Keratinocyte (primary cell): ENCODE results near the gene ACAD11. TPM values are rescaled to one million over a fixed set of nuclear protein-coding genes. Genes with fewer than 3 reads are reported as not detected.

Source experiments
- DNase-seq: peaks from one replicate; pipeline ENCODE4 v3.0.0-alpha.2; 2011; ENCODE audit warnings: low read depth, missing footprints, low spot score
- FAIRE-seq: peaks from 2 replicates; lab custom pipeline; 2011; peaks lifted over from hg19 to GRCh38; lab: Jason Lieb, UNC
- H2AFZ ChIP-seq: 2 replicates; pipeline ENCODE4 v1.6.0; 2012; ENCODE audit warnings: low read length, control low read depth, inconsistent platforms; ENCODE audit not compliant: control insufficient read depth
- H3K27ac ChIP-seq: 2 replicates; pipeline ENCODE4 v1.5.1; 2011; ENCODE audit warnings: low read length; ENCODE audit not compliant: control insufficient read depth, insufficient read depth
- H3K27me3 ChIP-seq: 3 replicates; pipeline ENCODE4 v1.6.0; 2011; ENCODE audit warnings: low read length; ENCODE audit not compliant: control insufficient read depth, insufficient read depth; ENCODE audit errors: extremely low read depth
- H3K36me3 ChIP-seq, 2 experiments: 2 replicates in 1 of 2; 3 replicates in 1 of 2; pipeline ENCODE4 v1.5.1; 2011; ENCODE audit warnings: low read length in 2 of 2, mild to moderate bottlenecking in 1 of 2; ENCODE audit not compliant: control insufficient read depth in 2 of 2, insufficient read depth in 2 of 2; ENCODE audit errors: extremely low read depth in 1 of 2
- H3K4me1 ChIP-seq: 3 replicates; pipeline ENCODE4 v1.5.1; 2011; ENCODE audit warnings: low read length; ENCODE audit not compliant: control insufficient read depth, insufficient read depth; ENCODE audit errors: extremely low read depth
- H3K4me2 ChIP-seq: 3 replicates; pipeline ENCODE4 v1.6.0; 2011; ENCODE audit warnings: low read depth, low read length; ENCODE audit not compliant: control insufficient read depth, insufficient read depth; ENCODE audit errors: extremely low read depth
- H3K4me3 ChIP-seq, 3 experiments: fragments of 200-600 bp in 1 of 3; sonication (generic) in 1 of 3; 2 replicates in 2 of 3; 3 replicates in 1 of 3; pipeline ENCODE4 v1.5.1; 2011 to 2016; ENCODE audit warnings: low read length in 3 of 3, mild to moderate bottlenecking in 3 of 3, control low read depth in 2 of 3, inconsistent platforms in 1 of 3, low read depth in 1 of 3, mixed read lengths in 1 of 3, mixed run types in 1 of 3, moderate library complexity in 1 of 3; ENCODE audit not compliant: control insufficient read depth in 2 of 3, insufficient read depth in 2 of 3; ENCODE audit errors: extremely low read depth in 1 of 3
- H3K79me2 ChIP-seq: 2 replicates; pipeline ENCODE4 v1.6.0; 2012; ENCODE audit warnings: low read length; ENCODE audit not compliant: control insufficient read depth, insufficient read depth
- H3K9ac ChIP-seq: 3 replicates; pipeline ENCODE4 v1.6.0; 2011; ENCODE audit warnings: low read length; ENCODE audit not compliant: control insufficient read depth, insufficient read depth; ENCODE audit errors: extremely low read depth
- H3K9me1 ChIP-seq: 3 replicates; pipeline ENCODE4 v1.6.0; 2011; ENCODE audit warnings: low read length; ENCODE audit not compliant: control insufficient read depth, insufficient read depth; ENCODE audit errors: extremely low read depth
- H3K9me3 ChIP-seq: 2 replicates; pipeline ENCODE4 v1.5.1; 2012; ENCODE audit warnings: low read depth, low read length; ENCODE audit not compliant: control insufficient read depth
- H4K20me1 ChIP-seq: 3 replicates; pipeline ENCODE4 v1.6.0; 2011; ENCODE audit warnings: low read length; ENCODE audit not compliant: control insufficient read depth, insufficient read depth; ENCODE audit errors: extremely low read depth
- CTCF ChIP-seq, 3 experiments: IDR thresholded peaks in 1 of 3; conservative IDR thresholded peaks in 1 of 3; optimal IDR thresholded peaks in 1 of 3; 2 replicates in 2 of 3; 3 replicates in 1 of 3; pipeline versions ENCODE3 to v1.5.1; 2011; ENCODE audit warnings: low read length in 3 of 3, mild to moderate bottlenecking in 3 of 3, moderate library complexity in 2 of 3, control low read depth in 1 of 3, inconsistent platforms in 1 of 3; ENCODE audit not compliant: insufficient read depth in 2 of 3; ENCODE audit errors: extremely low read depth in 1 of 3
- EZH2 ChIP-seq: IDR thresholded peaks from one replicate; pipeline ENCODE4 v1.6.1; 2012; ENCODE audit warnings: inconsistent platforms, mild to moderate bottlenecking, low read length, moderate library complexity
- dilution Hi-C: fragments of 300-500 bp; cut with MboI; formaldehyde crosslinking; loops from one replicate; pipeline ENCODE4 v1.7.0; 2020; ENCODE audit warnings: low sequenced_read_pairs; ENCODE audit not compliant: extremely low pct_ligation_motif_present
- polyA plus RNA-seq, 5 experiments: library from polyadenylated mRNA; depleted of rRNA in 3 of 5; stranded (reverse) in 3 of 5; stranded (forward) in 1 of 5; unstranded in 1 of 5; fragments of >200 nt; gene quantifications; 1 replicate in 1 of 5; 2 replicates in 3 of 5; 3 replicates in 1 of 5; pipeline versions ENCODE4 v1.2.1 to v1.2.3, GENCODE V29; 2011 to 2012; ENCODE audit warnings: missing spikeins in 2 of 5, low read depth in 1 of 5, low replicate concordance in 1 of 5

ACAD11 gene
- polyA plus RNA-seq, 1 donor (not counting 4 experiments of a cell fraction or from before 2014, with no cell fraction given), result 32.1 TPM

- Histone ChIP-seq H3K9me3 (no peaks in the 10 kb centered on the region), H3K9ac (no peak overlapping the region), H3K36me3 (peaks cover 7 to 15% of the 10 kb centered on the region in 2 experiments), H3K27ac (no peak overlapping the region), H3K79me2 (no peaks in the 10 kb centered on the region), H3K4me1 (peaks cover 22% of the 10 kb centered on the region), H3K9me1 (no peaks in the 10 kb centered on the region), H3K4me2 (no peak overlapping the region), H3K27me3 (no peaks in the 10 kb centered on the region), H4K20me1 (no peaks in the 10 kb centered on the region), H2AFZ (no peak overlapping the region), H3K4me3 (no peak overlapping the region)
- no peak for FAIRE-seq
- DNase-seq, result no peak
- dilution Hi-C loops, result no loop called here
- TF ChIP-seq EZH2 (no peak), CTCF (optimal IDR thresholded peaks at IDR 0.05 in 1 of 3, IDR thresholded peaks at IDR 0.05 in 1 of 3, conservative IDR thresholded peaks at IDR 0.05 in 1 of 3; ENCODE audit: extremely low read depth in 1 of 3, insufficient read depth in 2 of 3, low read length in 3 of 3) (no peak)
These were observed 119.9 kb downstream of the ACAD11 start for GRCh38 chr3:132539681-132540080.

GRCh38 chr3:132538072-132538471 lies 121.5 kb downstream of the ACAD11 start:
- Histone ChIP-seq H2AFZ (no peak overlapping the region), H3K9ac (no peak overlapping the region), H4K20me1 (no peaks in the 10 kb centered on the region), H3K36me3 (peaks cover 9 to 15% of the 10 kb centered on the region in 2 experiments), H3K4me1 (peaks cover 18% of the 10 kb centered on the region), H3K4me3 (no peak overlapping the region), H3K79me2 (no peaks in the 10 kb centered on the region), H3K9me1 (no peaks in the 10 kb centered on the region), H3K27me3 (no peaks in the 10 kb centered on the region), H3K27ac (no peak overlapping the region), H3K9me3 (no peaks in the 10 kb centered on the region), H3K4me2 (no peak overlapping the region)
- no peak for TF ChIP-seq EZH2
- TF ChIP-seq CTCF (optimal IDR thresholded peaks at IDR 0.05 in 1 of 3, IDR thresholded peaks at IDR 0.05 in 1 of 3, conservative IDR thresholded peaks at IDR 0.05 in 1 of 3; ENCODE audit: extremely low read depth in 1 of 3, insufficient read depth in 2 of 3, low read length in 3 of 3), result no peak
- DNase-seq, result no peak
- dilution Hi-C loops, result no loop called here
- no peak for FAIRE-seq
